H1 (cell line): ENCODE measurements around the gene SHROOM3. TPM values are rescaled to one million over a fixed set of nuclear protein-coding genes. Genes with fewer than 3 reads are reported as not detected.

Source experiments
- CTCF ChIA-PET: fragments of 300-600 bp; sonication (Branson Sonifier 250); formaldehyde crosslinking; loops from one replicate; lab custom pipeline; 2021; ENCODE audit not compliant: partially characterized antibody; lab: Charles Lee
- POLR2A ChIA-PET: fragments of 300-600 bp; sonication (Branson Sonifier 250); formaldehyde crosslinking; loops from one replicate; lab custom pipeline; 2021; ENCODE audit warnings: inconsistent platforms; ENCODE audit not compliant: partially characterized antibody; lab: Charles Lee
- DNase-seq, 2 experiments: peaks; one replicate each; pipeline versions ENCODE4 v3.0.0 to v3.0.0-alpha.2; 2010 to 2022; ENCODE audit warnings: low spot score in 2 of 2, low read depth in 1 of 2, mixed read lengths in 1 of 2
- FAIRE-seq: peaks from 2 replicates; lab custom pipeline; 2011; peaks lifted over from hg19 to GRCh38; lab: Jason Lieb, UNC
- H2AFZ ChIP-seq: 2 replicates; pipeline ENCODE4 v1.8.1; 2012; ENCODE audit warnings: low read length, inconsistent platforms
- H2AK5ac ChIP-seq: 2 replicates; pipeline ENCODE4 v1.6.1; 2013; ENCODE audit warnings: low read depth, low read length
- H2BK120ac ChIP-seq: replicated peaks from 2 replicates; pipeline ENCODE3; 2013; ENCODE audit warnings: low read depth, low read length, inconsistent platforms
- H2BK12ac ChIP-seq: 2 replicates; pipeline ENCODE4 v1.6.1; 2013; ENCODE audit warnings: low read depth, low read length
- H2BK15ac ChIP-seq: 2 replicates; pipeline ENCODE4 v1.6.1; 2013; ENCODE audit warnings: low read length
- H2BK20ac ChIP-seq: 2 replicates; pipeline ENCODE4 v1.6.1; 2013; ENCODE audit warnings: low read length
- H2BK5ac ChIP-seq: 2 replicates; pipeline ENCODE4 v1.6.1; 2013; ENCODE audit warnings: low read depth, low read length
- H3K14ac ChIP-seq: 2 replicates; pipeline ENCODE4 v1.6.1; 2013; ENCODE audit warnings: inconsistent platforms; ENCODE audit not compliant: insufficient read length
- H3K18ac ChIP-seq: 2 replicates; pipeline ENCODE4 v1.6.1; 2013; ENCODE audit warnings: low read length; ENCODE audit errors: extremely low read depth
- H3K23ac ChIP-seq: 2 replicates; pipeline ENCODE4 v1.6.1; 2013; ENCODE audit warnings: inconsistent platforms; ENCODE audit not compliant: insufficient read length
- H3K23me2 ChIP-seq: 2 replicates; pipeline ENCODE4 v1.6.1; 2013; ENCODE audit warnings: low read depth, low read length
- H3K27ac ChIP-seq: 2 replicates; pipeline ENCODE4 v1.6.1; 2011; ENCODE audit warnings: low read depth, low read length, inconsistent platforms
- H3K27me3 ChIP-seq, 4 experiments: replicated peaks in 1 of 4; 1 replicate in 1 of 4; 2 replicates in 3 of 4; pipeline versions ENCODE4 v1.6.1 to v1.8.1; 2011 to 2013; ENCODE audit warnings: low read length in 3 of 4, mild to moderate bottlenecking in 3 of 4, inconsistent platforms in 2 of 4, mixed read lengths in 2 of 4, moderate library complexity in 1 of 4; ENCODE audit not compliant: control insufficient read depth in 3 of 4, insufficient read depth in 3 of 4; ENCODE audit errors: extremely low read depth in 1 of 4
- H3K36me3 ChIP-seq, 4 experiments: 2 replicates each; pipeline versions ENCODE4 v1.6.1 to v1.8.1; 2011 to 2013; ENCODE audit warnings: mild to moderate bottlenecking in 4 of 4, low read length in 3 of 4, moderate library complexity in 2 of 4, control low read depth in 1 of 4, inconsistent platforms in 1 of 4; ENCODE audit not compliant: insufficient read depth in 4 of 4, control insufficient read depth in 2 of 4
- H3K4ac ChIP-seq: replicated peaks from 2 replicates; pipeline ENCODE3; 2013; ENCODE audit warnings: low read length, low read depth, mixed read lengths, inconsistent platforms; ENCODE audit not compliant: insufficient read length
- H3K4me1 ChIP-seq, 4 experiments: replicated peaks in 1 of 4; 1 replicate in 1 of 4; 2 replicates in 3 of 4; pipeline versions ENCODE4 v1.6.1 to v1.8.1; 2011 to 2013; ENCODE audit warnings: low read length in 3 of 4, inconsistent platforms in 2 of 4, mixed read lengths in 1 of 4; ENCODE audit not compliant: insufficient read depth in 4 of 4, control insufficient read depth in 3 of 4
- H3K4me2 ChIP-seq, 2 experiments: 2 replicates each; pipeline versions ENCODE4 v1.6.1 to v1.8.1; 2011 to 2013; ENCODE audit warnings: low read depth in 2 of 2, low read length in 2 of 2, control low read depth in 1 of 2, inconsistent platforms in 1 of 2, mild to moderate bottlenecking in 1 of 2; ENCODE audit not compliant: insufficient read depth in 1 of 2
- H3K4me3 ChIP-seq, 4 experiments: fragments of 200-600, 300-600 bp in 1 of 4; sonication (generic), shearing (Covaris generic), sonication (Bioruptor Twin) in 1 of 4; 2 replicates each; pipeline versions ENCODE4 v1.5.1 to v1.8.1; 2011 to 2016; ENCODE audit warnings: low read length in 4 of 4, low read depth in 3 of 4, control low read depth in 2 of 4, inconsistent platforms in 2 of 4, mild to moderate bottlenecking in 2 of 4, mixed read lengths in 1 of 4, moderate library complexity in 1 of 4; ENCODE audit not compliant: insufficient read depth in 2 of 4; ENCODE audit errors: extremely low read depth in 1 of 4
- H3K56ac ChIP-seq: replicated peaks from 2 replicates; pipeline ENCODE3; 2013; ENCODE audit warnings: low read depth, mild to moderate bottlenecking, mixed read lengths, low read length, inconsistent platforms; ENCODE audit not compliant: insufficient read length
- H3K79me1 ChIP-seq: 2 replicates; pipeline ENCODE4 v1.6.1; 2013; ENCODE audit warnings: low read depth, low read length, control low read depth
- H3K79me2 ChIP-seq, 2 experiments: 2 replicates each; pipeline versions ENCODE4 v1.6.1 to v1.8.1; 2012 to 2013; ENCODE audit warnings: low read length in 2 of 2, mild to moderate bottlenecking in 2 of 2, inconsistent platforms in 1 of 2; ENCODE audit not compliant: insufficient read depth in 2 of 2, control insufficient read depth in 1 of 2
- H3K9ac ChIP-seq, 4 experiments: replicated peaks in 1 of 4; 1 replicate in 1 of 4; 2 replicates in 3 of 4; pipeline versions ENCODE4 v1.6.1 to v1.8.1; 2011 to 2013; ENCODE audit warnings: low read depth in 3 of 4, low read length in 3 of 4, control low read depth in 2 of 4, mild to moderate bottlenecking in 2 of 4, moderate library complexity in 2 of 4, inconsistent platforms in 1 of 4; ENCODE audit errors: extremely low read depth in 1 of 4
- H3K9me3 ChIP-seq, 2 experiments: 2 replicates each; pipeline versions ENCODE4 v1.6.1 to v1.8.1; 2012 to 2013; ENCODE audit warnings: mild to moderate bottlenecking in 2 of 2, moderate library complexity in 2 of 2, control low read depth in 1 of 2, inconsistent platforms in 1 of 2, low read depth in 1 of 2, low read length in 1 of 2, mixed read lengths in 1 of 2; ENCODE audit not compliant: insufficient read depth in 2 of 2
- H4K20me1 ChIP-seq, 2 experiments: replicated peaks in 1 of 2; 2 replicates each; pipeline versions ENCODE3 to v1.8.1; 2011 to 2013; ENCODE audit warnings: inconsistent platforms in 2 of 2, low read length in 2 of 2, mild to moderate bottlenecking in 1 of 2; ENCODE audit not compliant: insufficient read depth in 2 of 2, control insufficient read depth in 1 of 2
- H4K5ac ChIP-seq: 2 replicates; pipeline ENCODE4 v1.6.1; 2013; ENCODE audit warnings: low read length, low read depth, mixed read lengths, inconsistent platforms; ENCODE audit not compliant: insufficient read length
- H4K8ac ChIP-seq: 2 replicates; pipeline ENCODE4 v1.8.0; 2013; ENCODE audit warnings: mild to moderate bottlenecking, moderate library complexity, low read length, inconsistent platforms; ENCODE audit not compliant: insufficient read depth; ENCODE audit errors: extremely low read depth
- H4K91ac ChIP-seq: replicated peaks from 2 replicates; pipeline ENCODE3; 2013; ENCODE audit warnings: low read length, mixed read lengths, inconsistent platforms; ENCODE audit not compliant: insufficient read length
- CHD1 ChIP-seq: IDR thresholded peaks from 2 replicates; pipeline ENCODE4 v1.6.1; 2012; ENCODE audit warnings: low read depth, low read length, improper control_type of control experiment
- EP300 ChIP-seq, 2 experiments: IDR thresholded peaks; 1 replicate in 1 of 2; 2 replicates in 1 of 2; pipeline ENCODE4 v1.6.1; 2011 to 2012; ENCODE audit warnings: low read depth in 2 of 2, low read length in 2 of 2, mild to moderate bottlenecking in 2 of 2, borderline replicate concordance in 1 of 2, inconsistent platforms in 1 of 2, moderate library complexity in 1 of 2
- EZH2 ChIP-seq: fragments of 200-600 bp; sonication (generic); IDR thresholded peaks from 2 replicates; pipeline ENCODE4 v1.7.1; 2012; ENCODE audit warnings: low read depth, mild to moderate bottlenecking, moderate library complexity, low read length, inconsistent platforms; ENCODE audit not compliant: severe bottlenecking
- HDAC6 ChIP-seq: IDR thresholded peaks from one replicate; pipeline ENCODE4 v1.7.1; 2012; ENCODE audit warnings: low read depth, mild to moderate bottlenecking, inconsistent platforms, low read length, moderate library complexity
- KDM5A ChIP-seq: fragments of 200-600 bp; IDR thresholded peaks from 2 replicates; pipeline ENCODE4 v1.7.1; 2012; ENCODE audit warnings: mild to moderate bottlenecking, low read length, inconsistent platforms, mixed read lengths
- MAFK ChIP-seq: IDR thresholded peaks from 2 replicates; pipeline ENCODE4 v1.6.1; 2012; ENCODE audit warnings: low read depth, mild to moderate bottlenecking, improper control_type of control experiment, low read length
- PHF8 ChIP-seq: fragments of 200-600 bp; sonication (generic); conservative IDR thresholded peaks from 2 replicates; pipeline ENCODE4 v1.7.1; 2012; ENCODE audit warnings: low read depth, mild to moderate bottlenecking, inconsistent platforms, low read length, moderate library complexity
- RFX5 ChIP-seq: IDR thresholded peaks from 2 replicates; pipeline ENCODE4 v1.6.1; 2011; ENCODE audit warnings: low read depth, low read length, improper control_type of control experiment, borderline replicate concordance
- SP1 ChIP-seq: IDR thresholded peaks from 2 replicates; pipeline ENCODE4 v1.6.1; 2011; ENCODE audit warnings: low read depth, low read length
- SP4 ChIP-seq: IDR thresholded peaks from 2 replicates; pipeline ENCODE4 v1.6.1; 2012; ENCODE audit warnings: low read length, inconsistent platforms
- TCF12 ChIP-seq: IDR thresholded peaks from 2 replicates; pipeline ENCODE4 v1.6.1; 2011; ENCODE audit warnings: low read depth, mild to moderate bottlenecking, low read length
- USF2 ChIP-seq: IDR thresholded peaks from 2 replicates; pipeline ENCODE4 v1.6.1; 2011; ENCODE audit warnings: low read length, improper control_type of control experiment
- WGBS, 2 experiments: shearing (Covaris generic) in 1 of 2; methylation state at CpG; one replicate each; pipeline versions ENCODE4 v1.1.6 to v1.1.7; 2013 to 2015; ENCODE audit warnings: low lambda C conversion rate in 2 of 2, mixed read lengths in 2 of 2, inconsistent platforms in 1 of 2, low coverage in 1 of 2, missing lambda C conversion rate in 1 of 2; ENCODE audit not compliant: insufficient replicate concordance in 2 of 2, insufficient coverage in 1 of 2, insufficient read length in 1 of 2; ENCODE audit errors: extremely low coverage in 1 of 2, missing lambda C conversion rate in 1 of 2; 5-methylcytosine and 5-hydroxymethylcytosine counted together
- polyA plus RNA-seq, 7 experiments: library from polyadenylated mRNA; depleted of rRNA in 3 of 7; stranded (reverse) in 5 of 7; unstranded in 2 of 7; fragments of >200 nt in 5 of 7; fragments of 200-250 nt in 2 of 7; gene quantifications; 1 replicate in 5 of 7; 2 replicates in 1 of 7; 4 replicates in 1 of 7; pipeline versions ENCODE4 v1.2.1 to v1.2.3, GENCODE V29; 2011 to 2013; ENCODE audit warnings: missing spikeins in 2 of 7, mixed read lengths in 2 of 7
- total RNA-seq: library from RNA; stranded (reverse); fragmentation: NEBNext Ultra II Directional; extraction: Animal tissue kit (Norgen Biotek cat#: 25700); gene quantifications from 2 replicates; pipeline ENCODE4 v1.2.1, GENCODE V29; 2021

SHROOM3 gene
- total and polyA plus RNA-seq, 2 of the 8 experiments (the other 6 are each of a cell fraction or from before 2014, with no cell fraction given) = 15.8 to 34.0 TPM

DNA sequence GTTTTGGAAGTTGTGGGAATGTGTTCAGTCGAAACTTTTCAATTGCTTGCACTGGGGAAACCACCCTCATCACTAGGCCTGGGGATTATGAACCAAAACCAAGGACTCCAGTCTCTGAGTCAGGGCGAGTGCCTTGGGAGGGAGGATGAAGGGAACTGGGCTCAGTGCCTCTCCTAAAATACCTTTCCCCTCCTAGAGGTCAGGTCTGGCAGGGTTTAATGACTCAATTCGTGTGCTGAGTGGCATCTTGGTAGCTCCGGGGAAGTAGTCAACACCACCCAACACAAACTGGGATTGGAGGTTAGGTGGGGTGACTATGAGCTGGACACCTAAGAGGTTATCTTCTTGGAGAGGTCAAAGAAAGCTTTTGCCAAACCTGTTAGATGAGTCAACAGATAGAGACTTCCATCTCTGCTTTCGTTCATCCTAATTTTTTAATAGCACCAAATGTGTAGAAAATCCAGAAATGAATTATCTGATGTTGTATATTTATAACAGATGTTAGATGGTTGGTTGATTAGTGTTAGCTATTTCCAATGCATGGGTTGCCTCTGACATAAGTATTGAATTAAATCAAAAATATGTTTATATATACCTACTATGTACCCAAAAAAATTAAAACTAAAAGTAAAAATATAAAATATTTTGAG is 202.8 kb downstream of the SHROOM3 start:
- Histone ChIP-seq H3K4ac (no peak overlapping the region), H2AFZ (no peak overlapping the region), H3K79me1 (no peaks in the 10 kb centered on the region), H2BK15ac (no peak overlapping the region), H3K27me3 (no peaks in the 10 kb centered on the region), H3K9ac (no peak overlapping the region), H3K36me3 (no peaks in the 10 kb centered on the region), H3K14ac (no peak overlapping the region), H3K4me3 (no peak overlapping the region), H3K79me2 (no peaks in the 10 kb centered on the region), H4K20me1 (no peaks in the 10 kb centered on the region), H2BK20ac (no peak overlapping the region), H3K56ac (no peak overlapping the region), H4K5ac (no peak overlapping the region), H2BK5ac (no peak overlapping the region), H3K23me2 (no peaks in the 10 kb centered on the region), H4K91ac (no peak overlapping the region), H3K18ac (no peak overlapping the region), H3K23ac (no peak overlapping the region), H2AK5ac (no peak overlapping the region), H2BK12ac (no peak overlapping the region), H3K9me3 (peaks cover 0 to 3% of the 10 kb centered on the region in 2 experiments; a peak in 1 of 4 replicates), H2BK120ac (no peak overlapping the region), H3K4me1 (peaks cover 2 to 10% (median 4%) of the 10 kb centered on the region in 4 experiments; a peak in 6 of 7 replicates), H3K27ac (no peak overlapping the region), H3K4me2 (no peak overlapping the region), H4K8ac (no peak overlapping the region)
- TF ChIP-seq CHD1 (no peak), EP300 (IDR thresholded peaks at IDR 0.05; ENCODE audit: borderline replicate concordance in 1 of 2, low read depth in 2 of 2, low read length in 2 of 2) (no peak), HDAC6 (no peak), USF2 (no peak), PHF8 (no peak), KDM5A (no peak), TCF12 (no peak), SP1 (no peak), SP4 (no peak), EZH2 (no peak), RFX5 (no peak), MAFK (no peak)
- POLR2A ChIA-PET = interaction anchor here (0.9 to 1.7 kb wide), 3 partner anchors 12 to 145 kb away, joined by 3 to 5 read pairs (median 3); no protein-coding TSS in a partner anchor
- WGBS, 2 experiments = 91% methylated on average over 5 of the region's 5 CpGs; no CpG with 5 or more reads in 1 of the 2 experiments
- DNase-seq (no peak), FAIRE-seq (no peak)
- CTCF ChIA-PET = interaction anchor here (0.6 to 2.5 kb wide), 10 partner anchors 7 to 133 kb away, joined by 3 to 17 read pairs (median 4); no protein-coding TSS in a partner anchor
